GM23248 (cell line): Measurements from ENCODE around the gene EXOC1.

Source experiments
- EZH2 ChIP-seq: fragments of 200-600 bp; sonication (generic); IDR thresholded peaks from 2 replicates; pipeline ENCODE4 v1.6.1; 2018; ENCODE audit warnings: antibody characterized with exemption, mild to moderate bottlenecking; ENCODE audit not compliant: insufficient read depth, poor library complexity, severe bottlenecking
- EZH2phosphoT487 ChIP-seq: fragments of 200-600 bp; sonication (generic); IDR thresholded peaks from 2 replicates; pipeline ENCODE4 v1.6.1; 2018; ENCODE audit warnings: antibody characterized with exemption, moderate library complexity, mild to moderate bottlenecking, low read depth; ENCODE audit not compliant: insufficient read depth

GRCh38 chr4:55896622-55897021 is 43.2 kb downstream of the EXOC1 start:
- TF ChIP-seq EZH2phosphoT487 (no peak), EZH2 (no peak)
